HL-60/S4 treated with phorbol 12-myristate 13-acetate at 8.2 ng/mL for 4 days and 3 days (cell line): ENCODE results near the gene TMEM168.
"Not testable (repeated sequence)": the region's sequence is repeated elsewhere in the genome, so short reads cannot be mapped to it uniquely, and the experiment has no call there.

ENCODE experiments used
- in situ Hi-C: fragments of 300-500 bp; cut with MboI; formaldehyde crosslinking; loops from 2 replicates; pipeline ENCODE4 v1.15.0; 2022; ENCODE audit warnings: low sequenced_read_pairs

TMEM168 gene

GRCh38 chr7:112789817-112790585 lies at the start of gene TMEM168:
TSS of gene TMEM168 (minus strand) at chr7:112790393. CDS start at chr7:112784825, 5,568 bp downstream.
- in situ Hi-C loops, result no loop called here

DNA sequence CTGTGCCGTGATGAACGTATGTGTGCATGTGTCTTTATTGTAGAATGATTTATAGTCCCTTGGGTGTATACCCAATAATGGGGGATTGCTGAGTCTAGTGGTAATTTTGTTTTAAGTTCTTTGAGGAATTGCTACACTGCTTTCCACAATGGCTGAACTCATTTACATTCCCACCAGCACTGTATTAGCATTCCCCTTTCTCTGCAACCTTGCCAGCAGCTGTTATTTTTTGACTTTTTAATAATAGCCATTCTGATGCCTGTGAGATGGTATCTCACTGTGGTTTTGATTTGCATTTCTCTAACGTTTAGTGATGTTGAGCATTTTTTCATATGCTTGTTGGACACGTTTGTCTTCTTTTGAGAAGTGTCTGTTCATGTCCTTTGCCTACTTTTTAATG lies 45.7 kb upstream of the TMEM168 start:
- in situ Hi-C loops, result not testable (repeated sequence)

DNA sequence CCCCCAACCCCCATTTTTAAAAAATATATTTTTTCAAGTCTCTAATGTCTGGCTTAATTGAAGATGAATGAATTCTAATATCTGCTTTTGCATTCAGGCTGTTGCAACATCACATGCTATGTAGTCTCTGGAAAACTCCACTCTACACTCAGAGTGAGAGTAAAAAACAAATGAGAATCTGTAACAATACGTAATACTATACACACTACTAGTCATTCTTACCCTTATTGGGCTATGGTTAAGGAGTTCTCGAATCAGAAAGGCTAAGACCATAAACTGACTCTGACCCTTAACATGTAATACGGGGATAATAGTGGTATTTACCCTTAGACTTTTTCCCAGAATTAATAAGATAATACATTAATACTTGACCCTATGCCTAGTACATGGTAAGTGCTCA lies 42.9 kb upstream of the TMEM168 start:
- in situ Hi-C loops, result no loop called here

DNA sequence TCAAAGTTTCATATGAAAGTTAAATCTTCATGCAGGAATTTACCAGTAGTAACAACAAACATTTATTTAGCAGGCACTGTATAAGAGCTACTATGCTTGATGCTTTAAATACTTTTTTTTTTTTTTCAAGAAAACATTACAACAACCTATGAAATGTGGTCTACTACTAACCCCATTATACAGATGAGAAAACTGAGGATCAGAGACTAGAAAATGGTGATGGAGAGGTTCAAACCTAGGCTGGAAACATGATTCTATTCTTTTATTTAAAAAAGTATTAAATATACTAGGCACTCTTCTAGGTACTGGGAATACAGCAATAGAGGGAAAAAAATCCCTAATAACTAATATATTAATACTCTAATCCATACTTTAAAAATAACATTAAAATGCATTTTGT lies 40.6 kb upstream of the TMEM168 start:
- in situ Hi-C loops, result no loop called here

DNA sequence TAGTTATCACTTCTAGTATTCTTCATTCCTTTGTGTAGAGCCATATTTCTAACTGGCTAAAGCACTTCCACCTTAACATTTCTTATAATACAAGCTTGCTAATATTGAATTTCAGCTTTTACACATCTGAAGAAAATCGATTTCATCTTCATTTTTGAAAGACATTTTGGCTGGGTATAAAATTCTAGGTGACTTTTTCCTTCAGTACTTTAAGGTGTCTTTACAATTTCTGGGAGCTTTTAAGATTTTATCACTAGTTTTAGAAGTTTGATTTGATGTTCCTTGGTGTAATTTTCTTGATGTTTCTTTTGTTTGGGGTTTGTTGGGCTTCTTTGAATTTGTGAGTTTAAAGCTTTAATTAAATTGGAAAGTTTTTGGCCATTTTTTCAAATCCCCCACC lies 38.5 kb upstream of the TMEM168 start:
- in situ Hi-C loops, result no loop called here

GRCh38 chr7:112821345-112821744 lies 31.2 kb upstream of the TMEM168 start:
- in situ Hi-C loops, result no loop called here

DNA sequence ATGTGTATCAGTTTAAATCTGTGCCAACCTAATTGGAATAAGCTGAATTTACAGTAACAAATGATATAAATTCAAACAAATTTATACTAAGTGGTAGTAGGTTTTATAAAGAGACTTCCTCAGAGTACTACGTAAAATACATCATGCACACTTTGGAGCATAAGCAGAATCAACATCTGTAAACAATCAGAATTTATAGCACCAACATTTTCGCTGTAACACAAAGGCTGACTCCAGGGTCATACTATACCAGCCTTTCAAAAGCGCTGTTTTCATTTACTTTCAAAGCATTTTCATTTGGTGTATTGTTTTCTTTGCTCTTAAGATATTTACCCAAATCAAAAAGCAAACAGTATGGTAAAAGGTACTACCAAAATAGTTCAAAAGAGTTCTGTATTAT lies 29.3 kb upstream of the TMEM168 start:
- in situ Hi-C loops, result no loop called here

- in situ Hi-C loops, result no loop called here
These were observed 16.0 kb upstream of the TMEM168 start for GRCh38 chr7:112806156-112806555.

GRCh38 chr7:112802406-112802805 lies 12.2 kb upstream of the TMEM168 start:
- in situ Hi-C loops, result no loop called here

DNA sequence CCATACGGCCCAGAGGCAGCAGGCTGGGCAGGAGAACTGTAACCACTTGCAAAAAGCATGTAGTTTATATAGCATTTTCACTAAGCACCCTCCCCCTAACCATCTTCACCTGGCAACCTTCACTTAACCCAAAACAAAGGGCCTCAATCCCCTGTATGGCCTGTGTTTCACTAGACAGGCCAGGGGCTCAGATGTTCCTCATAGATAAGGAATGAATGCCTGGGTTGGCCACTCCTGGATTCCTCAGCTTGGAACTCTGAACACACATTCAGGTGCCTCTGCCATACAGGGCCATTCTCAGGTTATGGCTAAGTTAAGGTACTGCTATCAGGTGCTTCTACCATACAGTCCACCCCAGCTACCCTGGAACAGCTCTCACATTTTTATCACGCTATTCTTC lies 10.3 kb upstream of the TMEM168 start:
- in situ Hi-C loops, result no loop called here

GRCh38 chr7:112799448-112800120 lies 9.4 kb upstream of the TMEM168 start:
- in situ Hi-C loops, result no loop called here

- in situ Hi-C loops, result no loop called here
These were observed 8.3 kb upstream of the TMEM168 start for GRCh38 chr7:112798274-112799159.

GRCh38 chr7:112796552-112796951 lies 6.4 kb upstream of the TMEM168 start:
- in situ Hi-C loops, result not testable (repeated sequence)

DNA sequence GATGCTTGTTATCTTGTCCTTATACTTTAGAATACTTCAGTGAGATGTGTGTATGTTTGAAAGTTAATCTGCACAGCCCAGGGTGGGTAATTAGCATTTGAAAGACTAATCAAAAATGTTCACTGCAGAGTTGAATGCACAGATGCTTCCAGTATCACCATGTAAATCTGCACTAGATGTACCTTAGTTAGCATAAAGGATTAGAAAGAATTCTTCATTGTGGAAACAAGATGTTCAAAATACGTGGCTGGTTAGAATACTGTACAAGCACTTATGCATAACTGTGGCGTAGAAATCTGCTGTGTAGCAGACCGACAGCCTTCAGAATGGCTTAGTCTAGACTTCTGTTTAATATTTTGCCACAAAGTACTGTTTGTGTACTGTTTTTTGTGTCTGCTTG lies 2.2 kb upstream of the TMEM168 start:
- in situ Hi-C loops, result no loop called here

DNA sequence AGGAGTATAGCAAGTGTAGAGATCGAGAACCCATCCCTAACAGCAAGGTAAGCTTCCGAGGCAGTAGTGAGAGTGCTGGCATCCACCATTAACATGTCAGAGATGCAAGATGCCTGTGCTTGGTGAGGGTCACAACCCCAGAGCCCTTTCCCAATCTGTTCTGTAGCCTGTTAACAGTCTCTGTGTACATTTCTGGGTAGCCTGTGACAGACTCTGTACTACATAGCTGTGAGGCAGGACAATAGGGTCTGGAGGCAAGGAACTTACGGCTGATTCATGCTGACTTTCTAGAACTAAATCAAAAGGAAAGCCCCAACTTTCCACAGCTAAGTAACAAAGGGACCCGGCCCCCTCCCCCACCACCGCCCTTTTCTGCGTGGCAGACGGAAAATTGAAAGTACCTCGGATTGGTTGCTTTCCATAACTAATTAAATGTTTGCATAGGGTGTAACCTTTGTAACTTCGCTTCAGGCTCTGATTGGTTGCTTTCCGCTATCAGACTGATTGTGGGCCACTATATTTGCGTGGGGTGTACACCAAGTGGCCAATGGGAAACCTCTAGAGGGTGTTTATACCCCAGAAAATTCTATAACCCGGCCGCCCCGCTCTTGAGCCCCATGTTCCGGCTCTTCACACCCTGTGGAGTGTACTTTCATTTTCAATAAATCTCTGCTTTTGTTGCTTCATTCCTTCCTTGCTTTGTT lies 1.4 kb upstream of the TMEM168 start:
- in situ Hi-C loops, result no loop called here

GRCh38 chr7:112790586-112791003 lies 402 bp upstream of the TMEM168 start:
- in situ Hi-C loops, result no loop called here

DNA sequence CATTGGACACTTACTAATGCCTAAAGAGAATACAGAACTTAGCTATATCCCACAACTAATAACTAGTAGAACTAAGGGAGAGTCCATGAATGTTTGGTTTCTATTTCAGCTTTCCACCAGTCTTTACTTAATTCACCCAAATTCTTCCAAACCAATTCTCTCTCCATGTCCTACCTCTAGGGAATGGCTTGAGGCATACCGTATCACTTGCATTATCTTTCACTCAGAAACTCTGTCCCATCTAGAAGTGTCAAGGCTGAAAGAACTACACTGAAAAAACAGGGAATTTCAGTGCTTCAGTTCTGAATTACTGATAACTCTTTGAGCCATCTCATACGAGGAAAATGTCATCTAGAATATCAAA lies 758 bp downstream of the TMEM168 start:
- in situ Hi-C loops, result no loop called here

DNA sequence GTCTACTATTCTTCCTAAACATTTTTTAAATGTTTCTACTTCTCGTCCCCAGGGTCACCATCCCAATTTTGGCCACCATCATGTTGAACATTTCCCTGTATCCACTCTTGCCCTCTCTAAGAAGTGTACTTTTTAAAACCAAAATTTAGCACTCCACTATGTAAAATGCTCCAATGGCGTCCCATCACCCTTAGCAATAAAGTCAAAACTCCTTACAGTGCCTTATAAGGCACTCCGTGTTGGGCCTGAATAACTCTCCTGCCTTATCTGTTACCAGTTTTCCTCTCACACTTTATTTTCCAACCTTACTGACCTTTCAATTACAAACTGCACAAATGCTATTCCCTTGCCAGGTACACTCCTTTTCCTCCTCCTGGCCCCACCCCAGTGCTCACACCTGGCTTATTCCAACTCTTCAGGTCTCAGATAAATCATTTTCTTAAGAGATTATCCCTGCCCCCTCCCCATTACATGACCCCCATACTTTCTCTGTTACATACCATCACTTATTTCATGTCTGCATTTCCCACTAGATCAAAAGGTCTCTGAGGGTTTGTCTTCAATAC lies 1.3 kb downstream of the TMEM168 start:
- in situ Hi-C loops, result no loop called here

- in situ Hi-C loops, result no loop called here
These were observed 5.6 kb downstream of the TMEM168 start for GRCh38 chr7:112784603-112785002.

- in situ Hi-C loops, result no loop called here
These were observed 7.7 kb downstream of the TMEM168 start for GRCh38 chr7:112782498-112782897.

- in situ Hi-C loops, result no loop called here
These were observed 8.6 kb downstream of the TMEM168 start for GRCh38 chr7:112781558-112781957.
